Myocyte (in vitro differentiated cells): ENCODE measurements around the gene MYO1A. TPM values are rescaled to one million over a fixed set of nuclear protein-coding genes. Genes with fewer than 3 reads are reported as not detected.
A peak's percentile ranks its signal among the peaks of the same experiment; 100 is the strongest.
"Not testable (repeated sequence)": the region's sequence is repeated elsewhere in the genome, so short reads cannot be mapped to it uniquely, and the experiment has no call there.

ENCODE experiments used
- DNase-seq: peaks from one replicate; pipeline ENCODE4 v3.0.0-alpha.2; 2012; ENCODE audit warnings: low read depth
- total RNA-seq: library from RNA; depleted of rRNA; stranded (reverse); fragments of >200 nt; gene quantifications from 2 replicates; pipeline ENCODE4 v1.2.3, GENCODE V29; 2014

Gene MYO1A
- total RNA-seq, 1 donor from 2014 or later, result not detected

- no peak for DNase-seq
These were observed 29.8 kb downstream of the MYO1A start for GRCh38 chr12:57019983-57020719.

DNA sequence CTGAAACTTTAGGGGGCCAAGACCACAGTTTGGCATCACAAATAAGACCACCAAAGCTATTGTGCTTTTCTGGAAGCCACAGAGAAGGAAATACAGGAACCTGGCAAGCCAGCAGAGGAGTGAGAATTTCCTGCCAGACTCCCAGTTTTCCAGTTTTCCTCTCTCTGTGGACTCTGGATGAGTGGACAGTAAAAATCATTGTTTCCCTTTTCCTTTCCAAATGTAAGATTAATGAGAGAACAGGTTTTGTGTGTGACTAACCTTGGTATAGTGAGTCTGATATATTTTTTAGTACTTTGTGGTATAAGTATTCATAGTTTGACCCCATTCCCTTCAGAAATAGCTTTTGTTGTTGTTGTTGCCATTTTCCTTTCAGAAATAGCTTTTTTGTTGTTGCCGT is 31.0 kb downstream of the MYO1A start:
- DNase-seq, result no peak

- not testable (repeated sequence) for DNase-seq
These were observed 31.6 kb downstream of the MYO1A start for GRCh38 chr12:57018353-57018752.

DNA sequence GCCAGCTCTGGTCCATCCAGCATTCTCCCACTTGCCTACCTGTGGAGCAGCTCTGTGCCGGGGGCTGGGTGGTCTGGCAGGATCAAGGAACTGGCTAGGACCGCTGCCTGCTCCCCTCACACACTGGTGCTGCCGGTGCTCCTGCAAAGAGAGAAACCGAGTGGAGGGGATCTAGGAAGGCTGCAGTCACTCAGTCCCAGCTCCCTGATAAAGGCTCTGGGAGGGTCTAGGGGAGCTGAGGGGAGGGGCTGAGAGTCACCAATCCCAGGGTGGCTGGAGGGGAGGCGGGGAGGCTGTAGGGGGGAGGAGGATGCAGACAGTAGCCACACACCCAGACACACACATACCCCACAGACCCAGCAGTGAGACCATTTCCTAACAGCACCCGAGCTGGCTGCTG is 33.6 kb downstream of the MYO1A start, which contains the start of gene TAC3:
Gene TAC3, minus strand, starts transcription at position 182 of the 400 bp plus-strand sequence. CDS start 732 bp downstream, outside the sequence.
- no peak for DNase-seq

- DNase-seq, result no peak
These were observed 37.1 kb downstream of the MYO1A start for GRCh38 chr12:57012600-57013465.

DNA sequence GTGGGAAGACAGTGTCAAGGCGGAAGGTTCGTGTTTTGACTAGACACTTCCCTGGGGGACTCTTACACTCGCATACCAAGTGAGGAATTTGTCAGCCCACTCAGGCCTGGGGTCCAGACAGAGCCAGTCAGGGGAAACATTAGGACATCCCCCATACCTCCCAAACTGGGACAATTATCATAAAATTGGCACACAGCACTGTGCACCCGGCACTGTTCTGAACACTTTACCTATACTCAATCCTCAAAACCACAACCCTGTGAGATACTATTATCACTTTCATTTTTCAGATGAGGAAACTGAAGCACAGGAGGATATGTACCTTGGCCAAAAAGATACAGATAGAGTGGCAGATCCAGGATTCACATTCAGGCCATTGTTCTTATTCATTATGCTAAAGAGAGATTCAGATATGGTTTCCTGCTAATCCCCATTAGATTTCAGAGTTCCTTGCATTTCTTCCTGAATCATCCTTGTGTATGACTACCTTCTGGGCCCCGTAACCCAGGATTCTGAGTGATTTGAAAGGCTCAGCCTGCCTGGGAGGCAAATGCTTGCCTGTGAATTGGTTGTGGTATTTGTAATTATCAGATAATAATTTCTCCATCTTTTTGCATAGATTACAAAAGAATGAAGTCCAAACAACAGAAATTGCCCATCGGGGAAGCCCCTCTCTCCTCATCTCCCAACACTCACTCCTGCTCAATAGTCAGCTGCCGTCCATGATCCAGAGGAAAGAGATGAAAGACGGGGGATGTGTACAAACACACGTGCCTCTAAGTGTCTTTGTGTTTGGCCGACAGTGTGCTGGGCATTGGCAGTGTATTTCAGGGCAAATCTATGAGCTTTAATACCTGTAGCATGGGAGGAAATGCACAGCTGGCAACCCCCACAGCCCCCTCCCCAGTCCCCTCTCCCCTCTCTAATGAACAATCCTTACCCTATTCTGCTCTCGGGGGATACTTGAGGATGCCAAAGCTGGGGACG is 38.2 kb downstream of the MYO1A start:
- DNase-seq, result no peak

DNA sequence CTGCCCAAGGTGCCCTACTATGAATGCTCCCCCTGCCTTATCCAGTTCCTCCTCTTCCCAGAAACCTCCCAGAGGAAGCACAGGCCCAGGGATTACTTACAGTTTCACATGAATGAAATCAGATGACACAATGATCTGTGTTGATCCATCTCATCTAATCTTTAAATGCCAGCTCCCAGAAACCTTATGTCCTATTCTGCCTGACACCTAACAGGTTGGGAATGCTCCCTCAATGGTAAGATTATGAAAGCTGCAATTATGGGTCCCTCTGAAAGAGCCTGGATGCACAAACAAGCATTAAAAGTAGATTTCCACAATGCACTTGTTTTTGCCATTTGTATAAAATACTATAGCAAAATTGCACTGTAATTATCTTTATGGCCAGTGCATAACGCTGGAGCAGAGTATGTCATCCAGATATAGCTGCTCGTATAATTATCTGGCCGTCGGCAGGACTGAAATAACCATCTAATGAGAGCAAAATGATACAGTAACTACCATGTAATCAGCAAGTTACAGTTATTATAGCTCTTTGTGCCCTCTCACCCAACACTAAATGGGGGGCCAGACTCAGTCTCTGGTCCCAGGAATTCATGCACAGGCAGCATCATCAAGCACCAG is 39.2 kb downstream of the MYO1A start:
- no peak for DNase-seq

GRCh38 chr12:57009949-57010626 is 39.8 kb downstream of the MYO1A start:
- no peak for DNase-seq

DNA sequence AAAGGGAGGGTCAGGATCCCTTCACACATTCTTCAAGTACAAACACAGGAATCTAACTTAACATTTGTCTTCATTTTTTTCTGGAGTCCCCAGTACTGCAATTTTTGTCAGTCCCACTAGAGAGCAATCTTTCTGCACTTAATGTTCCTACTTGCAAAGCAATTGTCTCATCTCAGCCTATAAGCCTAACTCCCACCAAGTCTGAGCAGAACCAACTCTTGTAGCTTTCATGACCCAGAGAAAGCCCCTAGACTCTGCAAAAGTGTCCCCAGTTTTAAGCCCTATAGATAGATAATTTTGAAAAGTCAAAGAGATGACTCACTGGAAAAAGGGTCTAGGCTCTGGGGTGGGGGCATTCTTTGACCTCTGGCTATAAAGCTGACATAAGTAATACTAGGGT is 41.8 kb downstream of the MYO1A start:
- peak; percentile 67 for DNase-seq

DNA sequence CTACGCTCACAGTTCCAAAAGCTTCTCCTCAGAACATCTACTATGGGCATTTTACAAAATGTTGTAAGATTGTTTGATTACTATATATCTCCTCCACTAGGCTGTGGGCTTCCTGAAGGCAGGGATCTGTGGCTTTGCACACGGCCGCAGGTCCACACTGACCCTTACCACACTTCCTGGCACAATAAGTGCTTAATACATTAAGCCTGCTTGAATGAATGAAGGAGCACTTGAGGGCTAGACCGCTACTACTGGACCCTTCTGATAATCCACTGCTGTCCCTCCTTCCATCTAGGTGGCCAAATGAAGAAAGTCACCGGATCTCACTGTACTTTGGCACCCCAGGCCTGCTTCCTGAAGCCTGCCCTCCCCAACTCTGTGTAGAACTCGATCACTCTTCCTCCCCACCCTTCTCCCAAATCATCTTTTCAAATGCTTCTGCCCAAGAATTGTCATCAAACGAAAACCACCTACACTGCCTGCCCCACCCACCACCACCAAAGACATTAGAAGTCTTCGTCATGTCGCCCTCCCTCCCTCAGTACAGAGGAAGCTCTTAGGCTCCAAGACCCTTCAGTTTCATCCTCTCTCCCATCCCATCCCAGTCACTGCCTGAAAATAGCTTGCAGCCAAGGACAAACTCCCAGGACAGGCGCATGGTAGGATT is 43.0 kb downstream of the MYO1A start:
- no peak for DNase-seq

GRCh38 chr12:57005980-57006808 is 43.7 kb downstream of the MYO1A start, which contains the start of gene ZBTB39:
TSS of gene ZBTB39 (minus strand) at chr12:57006546. CDS start at chr12:57004917, 1,629 bp downstream.
- peak; percentile 67 for DNase-seq

DNA sequence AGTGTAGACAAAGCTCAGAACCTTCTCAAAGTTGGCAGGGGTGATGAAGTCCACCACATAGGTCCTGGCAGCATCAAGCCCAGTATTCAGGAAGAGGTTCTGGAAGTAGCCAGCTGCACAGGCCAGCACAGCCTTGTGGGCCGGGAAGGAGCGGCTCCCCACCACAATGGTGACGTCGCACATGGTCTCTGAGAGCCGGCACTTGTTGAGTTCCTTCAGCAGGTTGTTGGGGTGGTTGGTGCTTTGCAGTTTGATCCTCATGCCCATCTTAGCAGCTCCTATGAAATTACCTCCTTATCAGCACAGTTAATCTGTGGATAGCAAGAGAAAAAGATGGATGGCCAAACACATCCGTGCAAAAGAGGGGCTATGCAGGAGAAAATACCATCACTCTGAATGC is 45.3 kb downstream of the MYO1A start:
- DNase-seq, result no peak

- DNase-seq, result no peak
These were observed 46.5 kb downstream of the MYO1A start for GRCh38 chr12:57003395-57003794.

GRCh38 chr12:57001448-57001906 is 48.5 kb downstream of the MYO1A start:
- DNase-seq, result peak; percentile 61

GRCh38 chr12:57000393-57000792 is 49.5 kb downstream of the MYO1A start:
- DNase-seq, result no peak

DNA sequence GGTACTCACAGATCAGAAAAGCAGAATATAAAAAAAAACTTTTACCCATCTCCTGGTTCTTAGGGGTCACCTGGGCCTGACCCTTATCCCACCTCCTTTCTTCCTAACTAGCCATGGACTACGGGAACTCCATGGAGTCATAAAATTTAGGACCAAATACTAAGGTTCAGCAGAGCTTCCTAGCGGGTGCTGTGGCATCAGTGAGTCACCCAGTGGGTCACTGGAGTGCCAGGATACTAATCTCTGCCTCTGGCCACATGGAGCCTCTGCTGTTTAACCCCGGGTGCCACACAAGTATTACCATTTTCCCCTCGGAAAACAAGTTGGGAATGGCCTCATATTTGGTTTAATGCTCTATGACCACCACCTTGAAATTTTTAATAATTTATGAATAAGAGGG is 50.5 kb downstream of the MYO1A start:
- peak; percentile 35 for DNase-seq

DNA sequence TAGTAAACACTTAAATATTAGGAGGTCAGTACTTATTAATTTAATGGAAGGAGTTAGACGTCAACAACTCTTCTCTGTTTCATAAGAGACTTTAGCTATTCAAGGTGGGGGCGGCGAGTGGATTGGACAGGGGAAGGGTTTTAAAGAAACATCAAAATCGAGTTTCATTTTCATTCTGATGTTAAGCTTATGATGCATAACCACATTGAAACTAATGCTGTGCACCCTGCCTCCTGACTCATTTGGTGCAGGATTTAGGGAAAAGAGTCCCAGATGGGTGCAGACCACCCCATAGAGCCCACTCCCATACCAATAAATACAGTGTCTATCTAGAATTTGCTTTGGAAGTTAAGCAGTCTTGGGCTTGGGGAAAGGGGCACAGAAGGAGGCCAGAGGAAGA is 50.9 kb downstream of the MYO1A start:
- no peak for DNase-seq

DNA sequence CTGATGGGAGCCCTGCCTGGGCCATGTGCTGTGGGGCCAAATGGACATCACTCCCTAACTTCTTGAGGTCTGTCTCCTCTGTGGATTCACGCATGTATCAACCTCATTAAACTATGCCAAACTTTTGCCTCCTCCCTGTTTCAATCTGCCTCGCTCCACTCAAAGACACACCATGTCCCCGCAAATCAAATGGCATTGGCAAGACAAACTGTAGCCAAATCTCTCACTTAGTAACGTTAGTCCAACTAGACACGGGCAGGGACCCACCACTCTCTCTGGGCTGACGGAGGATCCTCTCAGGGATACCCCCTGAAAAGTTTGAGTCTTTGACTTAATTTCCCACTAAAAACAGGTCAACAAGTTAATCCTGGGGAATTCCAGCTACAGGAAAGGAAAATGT is 51.6 kb downstream of the MYO1A start:
- no peak for DNase-seq
